Heart left ventricle (tissue), 16 donors: ENCODE data around the gene ANKRD39. TPM values are rescaled to one million over a fixed set of nuclear protein-coding genes. Genes with fewer than 3 reads are reported as not detected.

ENCODE experiments used
- ATAC-seq, 4 donors: fragments of 200-7000 bp; cut with Tn5 transposase; one replicate each; pipeline ENCODE4 v1.9.1; 2020 to 2022; ENCODE audit warnings: moderate library complexity in 4 of 4, mild to moderate bottlenecking in 3 of 4, moderate number of reproducible peaks in 1 of 4
- DNase-seq, 5 donors: peaks; one replicate each; pipeline ENCODE4 v3.0.0-alpha.2; 2020
- H3K27ac ChIP-seq, 12 donors: fragments of 200-600 bp; sonication (generic) in 4 of 12; one replicate each; pipeline versions ENCODE4 v1.5.0 to v1.8.0; 2016 to 2022; ENCODE audit warnings: mild to moderate bottlenecking in 2 of 12
- H3K27me3 ChIP-seq, 9 donors: fragments of 200-600 bp; sonication (generic) in 2 of 9; one replicate each; pipeline versions ENCODE4 v1.5.1 to v1.8.0; 2016 to 2022; ENCODE audit warnings: mild to moderate bottlenecking in 3 of 9
- H3K36me3 ChIP-seq, 9 donors: fragments of 200-600 bp; sonication (generic) in 2 of 9; one replicate each; pipeline versions ENCODE4 v1.5.0 to v1.8.0; 2018 to 2022; ENCODE audit warnings: mild to moderate bottlenecking in 2 of 9
- H3K4me1 ChIP-seq, 12 donors: fragments of 200-600 bp; sonication (generic) in 4 of 12; one replicate each; pipeline versions ENCODE4 v1.5.0 to v1.8.0; 2016 to 2022; ENCODE audit warnings: mild to moderate bottlenecking in 3 of 12
- H3K4me3 ChIP-seq, 12 donors: fragments of 200-600 bp; sonication (generic) in 4 of 12; one replicate each; pipeline versions ENCODE4 v1.5.0 to v1.8.0; 2017 to 2022; ENCODE audit warnings: mild to moderate bottlenecking in 9 of 12, moderate library complexity in 4 of 12
- H3K9me3 ChIP-seq, 12 donors: fragments of 200-600 bp; sonication (generic) in 4 of 12; one replicate each; pipeline versions ENCODE4 v1.5.0 to v1.8.0; 2016 to 2022; ENCODE audit warnings: mild to moderate bottlenecking in 1 of 12
- CTCF ChIP-seq, 12 donors: fragments of 200-600 bp; sonication (generic) in 4 of 12; IDR thresholded peaks; one replicate each; pipeline versions ENCODE4 v1.5.0 to v1.8.0; 2018 to 2022; ENCODE audit warnings: antibody characterized with exemption in 12 of 12, mild to moderate bottlenecking in 5 of 12
- POLR2A ChIP-seq, 2 donors: fragments of 450-650 bp; IDR thresholded peaks; one replicate each; pipeline ENCODE4 v1.6.1; 2017; ENCODE audit warnings: antibody characterized with exemption in 2 of 2, mild to moderate bottlenecking in 2 of 2, moderate library complexity in 2 of 2
- WGBS, 4 donors: extraction: QIAGEN DNeasy Blood & Tissue Kit in 2 of 4; methylation state at CpG; one replicate each; pipeline versions ENCODE4 v1.1.5 to v1.1.7; 2013 to 2018; 5-methylcytosine and 5-hydroxymethylcytosine counted together
- intact Hi-C, 10 donors: fragments of 100-400 bp; cut with DNase I; formaldehyde crosslinking; loops; one replicate each; pipeline versions ENCODE4 v1.11.1 to v1.14.2; 2022
- long read RNA-seq, 3 donors: library from polyadenylated mRNA; unstranded; transcript quantifications; one replicate each; pipeline ENCODE4 v2.0.0, GENCODE V29; 2020 to 2021
- polyA plus RNA-seq, 2 donors: library from polyadenylated mRNA; stranded (reverse); fragments of 200-250 nt; gene quantifications; one replicate each; pipeline ENCODE4 v1.2.3, GENCODE V29; 2013
- total RNA-seq, 9 donors: library from RNA; depleted of rRNA in 2 of 9; stranded (reverse); fragments of >200 nt in 2 of 9; fragmentation: NEBNext Ultra II Directional in 3 of 9; extraction: Animal tissue kit (Norgen Biotek cat#: 25700) in 3 of 9; gene quantifications; one replicate each; pipeline versions ENCODE4 v1.1.0 to v1.2.4, GENCODE V29; 2016 to 2023
- donor health status: ischemic (EF 13 %, LVEDD 7.1; RV severe dilation, severe dysfunction).
- donor health status: healthy with polysubstance abuse.
- donor health status: DM: no; HTN: yes; CAD: no.
- donor health status: DM: no; HTN: no; CAD: no.
- donor health status: ischemic (EF 25% LVEDD 6.9; RV normal size, moderate dysfunction).
- donor health status: ischemic (EF 25% LVEDD 5.7; RV mildly dilated, moderate dysfunction).
- donor health status: healthy.
- donor health status: DM: yes; HTN: yes; CAD: no.
- donor health status: ischemic (EF 35%, LVEDD 5.7; RV mildly dilated, moderate dysfunction).
- donor health status: nonischemic (EF 11% LVEDD 7.7; RV severe dilation, severe dysfunction).
- donor health status: DM: yes; HTN: yes; CAD: no.
- donor health status: PGD.
- donor health status: ischemic (EF 29% LVEDD 5.4; RV normal size, mild dysfunction).
- donor health status: nonischemic (EF 23%, LVEDD 6.1; RV moderate dilation, normal function).

Gene ANKRD39
- total RNA-seq (10 to 100 TPM; 13.3 to 18.4 (median 16.8) TPM), polyA plus RNA-seq (10 to 100 TPM; 18.3 to 33.4 TPM)
- long read RNA-seq, donor 1, transcript ANKRD39-201 (4 exons, 976 nt) = major isoform, 27 of 30 reads
- long read RNA-seq, donor 1, partial matches to known transcripts = 3 of 30 reads
- long read RNA-seq, donor 1, other reads (novel, unspliced or antisense) = 0 of 30 reads
- long read RNA-seq, donor 2, transcript ANKRD39-201 (4 exons, 976 nt) = major isoform, 20 of 21 reads
- long read RNA-seq, donor 2, partial matches to known transcripts = 1 of 21 reads
- long read RNA-seq, donor 2, other reads (novel, unspliced or antisense) = 0 of 21 reads
- long read RNA-seq, donor 3, transcript ANKRD39-201 (4 exons, 976 nt) = major isoform, 17 of 18 reads
- long read RNA-seq, donor 3, partial matches to known transcripts = 0 of 18 reads
- long read RNA-seq, donor 3, other reads (novel, unspliced or antisense) = 1 of 18 reads

DNA sequence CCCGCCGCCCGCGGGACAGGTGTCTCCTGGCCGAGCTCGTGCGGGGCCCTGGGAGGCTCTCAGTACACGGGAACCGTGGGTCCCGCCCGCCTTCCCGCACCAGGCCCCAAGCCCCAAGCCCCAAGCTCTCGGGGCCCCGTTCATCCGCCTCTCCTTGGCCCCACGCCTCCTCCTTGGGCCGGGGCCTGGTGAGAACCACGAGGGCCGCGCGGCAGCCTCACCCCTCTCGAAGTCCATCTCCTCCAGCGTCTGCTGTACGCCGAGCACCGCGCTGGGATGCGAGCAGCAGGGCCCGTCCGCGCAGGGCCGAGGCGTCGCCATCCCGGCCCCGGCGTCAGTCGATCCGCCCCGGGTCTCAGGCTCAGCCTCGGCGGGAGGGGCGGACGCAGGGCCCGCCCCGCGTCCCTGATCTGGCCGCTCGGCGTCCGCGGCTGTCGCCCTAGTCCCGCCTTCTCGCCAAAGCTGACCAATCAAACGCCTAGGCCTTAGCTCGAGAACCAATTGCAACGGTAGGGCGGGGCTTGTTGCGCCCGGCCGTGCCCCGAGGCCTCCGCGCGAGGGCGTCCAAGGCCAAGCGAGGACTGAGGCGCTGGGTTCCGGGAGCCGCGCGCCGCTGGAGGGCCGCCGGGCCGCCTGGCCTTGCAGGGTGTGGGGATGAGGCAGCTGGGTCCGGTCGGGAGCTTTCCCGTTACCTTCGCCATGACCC, at the start of gene ANKRD39:
Gene ANKRD39, minus strand, starts transcription at position 350 of the 706 bp plus-strand sequence. Its CDS starts 29 bp downstream, at position 321.
- Histone ChIP-seq H3K9me3 (no peaks in the 10 kb centered on the region), H3K27ac (peak within 1 kb of the TSS; percentile 48 to 88 (median 81)), H3K36me3 (peaks cover 0 to 50% (median 39%) of the 10 kb centered on the region in 9 donors), H3K4me3 (peak within 1 kb of the TSS; percentile 54 to 97 (median 80)), H3K4me1 (peaks cover 0 to 47% (median 37%) of the 10 kb centered on the region in 12 donors), H3K27me3 (no peaks in the 10 kb centered on the region)
- WGBS, 4 donors = 0 to 1% (median 0%) methylated on average over 31 to 81 of the region's 81 CpGs
- ATAC-seq (peak; percentile 92 to 97 (median 96)), DNase-seq (peak; percentile 98 to 99 (median 99))
- peak in 1 of 2 donors; percentile 88 for TF ChIP-seq POLR2A (IDR thresholded peaks at IDR 0.05)
- TF ChIP-seq CTCF (IDR thresholded peaks at IDR 0.05) = peak; percentile 82 to 100 (median 94)
- intact Hi-C loops = loop anchor here in 9 of 10 donors (1.0 to 10.0 kb wide), 11 partner anchors 10 to 254 kb away; partner anchors contain the start of gene ANKRD36 (in 1 of the 9)

DNA sequence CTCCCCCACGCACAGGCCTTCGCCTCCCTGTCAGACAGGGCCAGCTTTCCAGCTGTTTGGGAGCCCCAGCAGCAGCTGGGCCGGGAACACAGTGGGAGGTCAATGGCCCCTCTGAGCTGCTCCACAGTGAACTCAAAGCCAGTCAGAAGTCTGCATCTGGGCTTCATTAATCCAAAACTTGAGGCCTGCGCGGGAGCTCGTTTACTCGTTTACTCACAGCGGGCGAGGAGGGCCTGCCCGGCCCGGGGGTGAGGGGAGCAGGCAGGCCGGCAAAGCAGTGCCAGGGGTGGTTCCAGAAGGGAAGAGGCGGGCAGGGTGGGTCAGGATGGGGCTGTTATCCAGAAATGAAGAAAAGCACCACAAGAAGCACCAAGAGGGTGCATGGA, 48.9 kb upstream of the ANKRD39 start:
- ATAC-seq (peak; percentile 9 to 54 (median 22)), DNase-seq (peak; percentile 66 to 73 (median 69))
- WGBS, 4 donors = 23 to 41% (median 36%) methylated on average over 7 to 13 of the region's 13 CpGs
- H3K9me3 ChIP-seq = no peaks in the 10 kb centered on the region
- H3K4me1 ChIP-seq = peaks cover 22 to 53% (median 39%) of the 10 kb centered on the region in 12 donors
- no peaks in the 10 kb centered on the region for H3K27me3 ChIP-seq
- TF ChIP-seq POLR2A (IDR thresholded peaks at IDR 0.05) (no peak), CTCF (IDR thresholded peaks at IDR 0.05) (no peak)
- H3K4me3 ChIP-seq = peak overlapping the region in 10 of 12 donors; percentile 2 to 49 (median 31)
- peak overlapping the region; percentile 87 to 99 (median 92) for H3K27ac ChIP-seq
- H3K36me3 ChIP-seq = no peaks in the 10 kb centered on the region
- intact Hi-C loops = loop anchor here in 7 of 10 donors (1.0 to 10.0 kb wide), 11 partner anchors 32 to 52 kb away; partner anchors contain the start of genes ANKRD39 (in 5 of the 7) and SEMA4C (in 3 of the 7)

GRCh38 chr2:96903815-96904214, 46.0 kb upstream of the ANKRD39 start:
- intact Hi-C loops = loop anchor here in 1 of 10 donors (10.0 kb wide), 1 partner anchor 49 kb away; the partner anchor contains the start of gene ANKRD39
- H3K9me3 ChIP-seq = no peaks in the 10 kb centered on the region
- H3K4me3 ChIP-seq = no peak overlapping the region
- H3K36me3 ChIP-seq = no peaks in the 10 kb centered on the region
- DNase-seq = no peak
- WGBS, 4 donors = 76 to 91% (median 84%) methylated on average over 7 of the region's 7 CpGs
- no peaks in the 10 kb centered on the region for H3K27me3 ChIP-seq
- H3K27ac ChIP-seq = peak overlapping the region in 1 of 12 donors; percentile 93
- peaks cover 21 to 38% (median 29%) of the 10 kb centered on the region in 12 donors for H3K4me1 ChIP-seq
- no peak for TF ChIP-seq CTCF (IDR thresholded peaks at IDR 0.05)
- no peak for TF ChIP-seq POLR2A (IDR thresholded peaks at IDR 0.05)
- ATAC-seq = no peak
